ENCODE measurements around the gene OR5F1. TPM values are rescaled to one million over a fixed set of nuclear protein-coding genes. Genes with fewer than 3 reads are reported as not detected.

OR5F1 gene
- total and polyA plus RNA-seq, 2 donors (not counting 3 experiments of a cell fraction or from before 2014, with no cell fraction given) = not detected

- DNase-seq (ENCODE audit: low read depth, low spot score) (no peak), FAIRE-seq (no peak)
- Histone ChIP-seq H3K36me3 (ENCODE audit: control insufficient read depth in 2 of 2, extremely low read depth in 1 of 2, insufficient read depth in 2 of 2, low read length in 2 of 2) (no peaks in the 10 kb centered on the region), H3K27ac (ENCODE audit: insufficient read depth, low read depth, low read length) (no peak overlapping the region), H3K4me1 (ENCODE audit: control insufficient read depth, extremely low read depth, insufficient read depth, low read length) (no peaks in the 10 kb centered on the region), H3K79me2 (ENCODE audit: control insufficient read depth, insufficient read depth, low read length) (no peaks in the 10 kb centered on the region), H3K4me3 (replicated peaks in 1 of 3; ENCODE audit: insufficient read depth in 1 of 3, low read depth in 1 of 3, low read length in 3 of 3) (no peak overlapping the region), H3K27me3 (ENCODE audit: control insufficient read depth in 2 of 2, insufficient read depth in 2 of 2, low read length in 2 of 2) (no peaks in the 10 kb centered on the region), H3K4me2 (ENCODE audit: insufficient read depth, low read length) (no peak overlapping the region), H3K9me3 (replicated peaks; ENCODE audit: control insufficient read depth, insufficient read depth, low read length) (no peaks in the 10 kb centered on the region), H2AFZ (ENCODE audit: low read depth, low read length) (no peak overlapping the region), H3K9ac (replicated peaks; ENCODE audit: extremely low read depth, insufficient read depth, low read length) (no peak overlapping the region), H4K20me1 (replicated peaks; ENCODE audit: control insufficient read depth, extremely low read depth, insufficient read depth, low read length) (no peaks in the 10 kb centered on the region), H3K9me1 (replicated peaks; ENCODE audit: control insufficient read depth, extremely low read depth, insufficient read depth, low read length) (no peaks in the 10 kb centered on the region)
- no TSS peak for BruUV-seq (replicated peaks)
- intact Hi-C loops (cut with micrococcal nuclease) = no loop called here
- POLR2A ChIA-PET = no interaction called here
- dilution Hi-C loops (cut with MboI; ENCODE audit: extremely low pct_ligation_motif_present, low sequenced_read_pairs) = no loop called here
- CTCF ChIA-PET = no interaction called here
- no peak for TF ChIP-seq POLR2AphosphoS5 (IDR thresholded peaks at IDR 0.05; ENCODE audit: insufficient read depth, low read depth, low read length)
Observed at GRCh38 chr11:56013805-56014204, 19.4 kb upstream of the OR5F1 start.

GRCh38 chr11:56010716-56011115 lies 16.3 kb upstream of the OR5F1 start:
- FAIRE-seq = no peak
- CTCF ChIA-PET = no interaction called here

More at GRCh38 chr11:56010716-56011115, 16.3 kb upstream of the OR5F1 start:
- DNase-seq (ENCODE audit: low read depth, low spot score) = no peak
- no peak overlapping the region for H3K4me3 ChIP-seq (replicated peaks in 1 of 3; ENCODE audit: insufficient read depth in 1 of 3, low read depth in 1 of 3, low read length in 3 of 3)
- H4K20me1 ChIP-seq (replicated peaks; ENCODE audit: control insufficient read depth, extremely low read depth, insufficient read depth, low read length) = no peaks in the 10 kb centered on the region
- H3K9me3 ChIP-seq (replicated peaks; ENCODE audit: control insufficient read depth, insufficient read depth, low read length) = peaks cover 3% of the 10 kb centered on the region
- BruUV-seq (replicated peaks) = no TSS peak
- no peaks in the 10 kb centered on the region for H3K79me2 ChIP-seq (ENCODE audit: control insufficient read depth, insufficient read depth, low read length)
- POLR2A ChIA-PET = no interaction called here
- dilution Hi-C loops (cut with MboI; ENCODE audit: extremely low pct_ligation_motif_present, low sequenced_read_pairs) (no loop called here), intact Hi-C loops (cut with micrococcal nuclease) (no loop called here)
- no peak overlapping the region for H3K4me2 ChIP-seq (ENCODE audit: insufficient read depth, low read length)
- H2AFZ ChIP-seq (ENCODE audit: low read depth, low read length) = no peak overlapping the region
- no peaks in the 10 kb centered on the region for H3K36me3 ChIP-seq (ENCODE audit: control insufficient read depth in 2 of 2, extremely low read depth in 1 of 2, insufficient read depth in 2 of 2, low read length in 2 of 2)
- TF ChIP-seq CTCF (IDR thresholded peaks at IDR 0.05; ENCODE audit: extremely low read depth in 1 of 2, insufficient read depth in 1 of 2, low read depth in 1 of 2, low read length in 2 of 2) (no peak), FOS (IDR thresholded peaks at IDR 0.05; ENCODE audit: borderline replicate concordance, insufficient read depth, low read length) (no peak)
- no peak overlapping the region for H3K27ac ChIP-seq (ENCODE audit: insufficient read depth, low read depth, low read length)
- H3K27me3 ChIP-seq (ENCODE audit: control insufficient read depth in 2 of 2, insufficient read depth in 2 of 2, low read length in 2 of 2) = no peaks in the 10 kb centered on the region
- no peaks in the 10 kb centered on the region for H3K9me1 ChIP-seq (replicated peaks; ENCODE audit: control insufficient read depth, extremely low read depth, insufficient read depth, low read length)
- H3K4me1 ChIP-seq (ENCODE audit: control insufficient read depth, extremely low read depth, insufficient read depth, low read length) = no peaks in the 10 kb centered on the region
- no peak overlapping the region for H3K9ac ChIP-seq (replicated peaks; ENCODE audit: extremely low read depth, insufficient read depth, low read length)
